Superior temporal gyrus (tissue), 1 donor: ENCODE data around the gene ZSWIM2.
"Not testable (repeated sequence)": the region's sequence is repeated elsewhere in the genome, so short reads cannot be mapped to it uniquely, and the experiment has no call there.

Experiments used
- DNase-seq: peaks from one replicate; pipeline ENCODE4 v3.0.0-alpha.2; 2016; ENCODE audit errors: extremely low spot score

The ZSWIM2 gene

DNA sequence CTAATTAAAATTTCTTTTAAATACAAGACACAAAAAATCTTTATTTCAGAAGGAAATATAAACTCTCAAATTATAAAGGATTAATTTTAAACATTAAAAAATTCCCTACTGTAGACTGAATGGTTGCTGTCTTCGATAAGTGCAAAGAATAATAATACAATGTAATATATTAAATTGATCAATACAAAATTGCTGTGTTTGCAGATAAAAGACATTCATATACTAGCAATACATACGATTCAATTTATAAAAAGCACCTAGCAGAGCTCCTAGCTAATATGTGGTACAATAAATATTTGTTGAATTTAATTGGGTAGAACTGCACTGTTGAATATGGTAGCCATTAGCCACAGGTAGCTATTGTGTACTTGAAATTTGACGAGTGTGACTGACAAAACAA, 6.6 kb downstream of the ZSWIM2 start:
- DNase-seq = no peak

DNA sequence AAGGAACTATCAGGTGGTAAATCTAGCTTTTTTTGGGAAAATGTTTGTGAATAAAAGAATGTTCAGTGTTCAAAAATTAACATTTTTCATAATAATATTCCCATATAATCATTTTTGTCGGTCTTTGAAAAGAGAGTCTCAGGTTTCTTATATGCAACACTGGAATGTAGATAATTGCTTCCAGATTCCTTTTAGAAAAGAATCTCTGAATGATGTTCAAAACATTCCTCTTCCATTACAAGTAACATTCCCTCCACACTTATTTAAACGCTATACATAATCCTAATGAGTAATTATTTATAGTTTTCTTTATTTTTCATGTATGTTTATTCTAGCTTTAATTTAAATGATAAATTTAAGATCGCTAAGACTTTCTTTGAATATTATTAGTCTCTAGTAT, 7.0 kb downstream of the ZSWIM2 start:
- DNase-seq = no peak

DNA sequence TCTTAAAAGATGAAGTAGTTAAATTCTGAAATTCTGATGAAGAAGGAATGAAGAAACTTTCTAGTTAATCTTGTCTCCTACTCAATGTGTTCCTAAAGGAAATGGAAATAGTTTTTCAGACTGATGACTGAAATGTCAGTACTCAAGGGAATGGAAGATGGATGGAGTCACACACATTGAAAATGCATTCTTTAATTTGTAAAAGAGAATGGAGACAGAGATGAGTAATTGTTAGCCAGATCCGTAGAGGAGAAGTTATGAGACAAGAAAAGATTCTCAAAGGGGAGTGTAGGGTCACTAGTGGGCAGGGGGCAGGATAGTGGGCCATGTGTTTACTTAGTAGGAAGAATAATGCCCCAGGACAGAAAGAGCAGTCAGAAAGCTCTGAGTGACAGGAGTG, 13.3 kb downstream of the ZSWIM2 start:
- no peak for DNase-seq

DNA sequence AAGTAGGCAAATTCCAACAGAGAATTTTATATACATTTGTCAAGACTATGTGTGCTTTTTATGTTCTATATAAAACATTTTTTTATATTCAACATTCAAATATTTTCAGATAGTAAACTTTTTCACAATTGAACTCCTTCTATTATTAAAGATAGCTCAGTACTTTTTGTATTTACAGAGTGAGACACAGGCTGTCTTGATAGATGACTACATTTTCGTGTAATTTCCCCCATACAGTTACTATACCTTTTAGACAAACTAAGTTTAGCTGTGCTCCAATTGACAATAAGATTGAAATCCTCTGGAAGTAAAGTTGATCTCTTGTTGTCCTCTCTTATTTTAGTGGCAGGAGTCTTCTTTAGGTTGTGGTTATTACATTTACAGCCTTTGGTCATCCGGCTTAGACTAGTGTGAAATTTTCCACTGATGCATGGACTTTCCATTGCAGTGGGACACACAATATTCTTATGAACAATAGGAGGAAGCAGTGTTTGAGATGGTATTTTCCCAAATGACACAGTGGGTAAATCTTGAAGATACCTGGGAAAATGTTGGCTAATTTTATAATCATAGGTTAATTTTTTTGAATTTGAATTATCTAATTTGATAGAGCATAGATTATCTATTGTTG, 21.0 kb downstream of the ZSWIM2 start:
- no peak for DNase-seq

DNA sequence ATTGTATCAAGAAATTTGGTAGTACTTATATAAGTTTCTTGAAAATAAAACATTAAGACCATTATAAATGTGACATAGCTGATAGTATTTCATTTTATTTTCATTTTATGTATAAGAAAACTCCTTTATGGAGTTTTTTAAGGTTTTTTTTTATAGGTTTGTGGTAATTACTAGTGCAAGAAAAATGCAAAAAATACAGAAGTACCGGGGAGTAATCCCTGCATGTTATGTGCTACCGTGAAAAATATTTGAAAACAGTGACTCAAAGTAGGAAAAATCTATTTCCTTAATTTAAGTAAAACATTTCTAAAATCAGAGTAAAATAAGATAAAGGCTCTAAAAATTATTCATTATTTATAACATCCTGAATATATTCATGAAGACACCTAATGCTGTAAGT, 21.6 kb downstream of the ZSWIM2 start:
- no peak for DNase-seq

DNA sequence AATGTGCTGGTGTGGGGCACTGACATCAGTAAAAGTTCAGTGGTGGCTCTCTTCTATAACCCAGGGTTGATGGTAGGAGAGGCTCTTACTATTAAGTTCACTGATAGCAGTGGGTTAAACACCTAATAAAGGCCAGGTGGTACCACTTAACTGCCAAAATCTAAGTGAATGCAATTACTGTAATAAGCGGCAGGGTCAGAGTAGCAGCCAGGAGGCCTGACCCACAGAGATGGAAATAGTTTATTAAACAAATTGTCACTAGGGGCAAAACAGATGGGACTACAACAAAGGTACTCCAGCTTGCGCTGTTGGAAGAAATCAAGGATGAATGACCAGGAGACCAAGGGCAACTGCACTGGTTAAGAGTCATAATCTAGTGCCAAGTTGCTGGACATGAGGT, 26.6 kb downstream of the ZSWIM2 start:
- DNase-seq = no peak

DNA sequence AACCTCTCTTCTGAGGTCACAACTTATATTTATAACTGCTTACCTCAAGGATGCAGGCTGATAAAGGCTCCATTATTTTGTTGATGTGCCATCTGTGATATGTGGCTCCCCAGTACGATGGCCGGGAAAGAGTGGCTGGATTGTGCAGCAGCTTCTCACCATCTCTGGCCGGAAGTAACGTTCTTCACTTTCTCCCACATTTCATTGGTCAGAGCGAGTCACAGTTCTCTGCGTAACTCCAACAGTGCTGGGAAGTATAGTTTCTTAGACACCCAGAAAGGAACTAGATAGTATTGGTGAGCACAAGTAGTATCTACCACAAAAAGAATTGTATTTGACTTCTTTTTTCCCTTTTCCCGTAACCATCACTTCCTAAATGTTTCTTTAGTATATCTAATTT, 28.7 kb downstream of the ZSWIM2 start:
- no peak for DNase-seq

DNA sequence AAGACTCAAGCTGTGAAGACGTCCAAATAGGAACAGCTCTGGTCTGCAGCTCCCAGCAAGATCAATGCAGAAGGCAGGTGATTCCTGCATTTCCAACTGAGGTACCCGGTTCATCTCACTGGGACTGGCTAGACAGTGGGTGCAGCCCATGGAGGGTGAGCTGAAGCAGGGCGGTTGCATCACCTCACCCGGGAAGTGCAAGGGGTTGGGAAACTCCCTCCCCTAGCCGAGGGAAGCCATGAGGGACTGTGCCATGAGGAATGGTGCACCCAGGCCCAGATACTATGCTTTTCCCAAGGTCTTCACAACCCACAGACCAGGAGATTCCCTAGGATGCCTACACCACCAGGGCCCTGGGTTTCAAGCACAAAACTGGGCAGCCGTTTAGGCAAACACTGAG, 37.2 kb downstream of the ZSWIM2 start:
- not testable (repeated sequence) for DNase-seq

DNA sequence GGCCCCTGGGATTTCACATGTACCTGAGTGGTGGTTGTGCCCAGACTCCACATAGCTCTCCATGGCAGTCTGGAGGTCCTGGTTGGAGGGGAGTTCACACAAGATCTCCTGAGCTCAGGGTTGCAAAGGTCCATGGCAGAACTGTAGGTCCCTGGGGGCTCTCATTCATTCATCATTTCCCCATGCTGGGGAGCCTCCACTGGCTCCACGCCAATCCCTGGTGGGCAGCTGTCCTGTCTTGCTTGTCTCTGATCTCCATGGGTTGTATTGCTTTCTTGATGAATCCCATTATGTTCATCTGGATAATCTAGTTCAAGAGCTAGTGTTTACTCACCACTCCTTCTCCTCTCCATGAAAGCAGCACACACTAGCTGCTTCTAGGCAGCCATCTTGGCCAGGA, 42.4 kb downstream of the ZSWIM2 start:
- DNase-seq = no peak

DNA sequence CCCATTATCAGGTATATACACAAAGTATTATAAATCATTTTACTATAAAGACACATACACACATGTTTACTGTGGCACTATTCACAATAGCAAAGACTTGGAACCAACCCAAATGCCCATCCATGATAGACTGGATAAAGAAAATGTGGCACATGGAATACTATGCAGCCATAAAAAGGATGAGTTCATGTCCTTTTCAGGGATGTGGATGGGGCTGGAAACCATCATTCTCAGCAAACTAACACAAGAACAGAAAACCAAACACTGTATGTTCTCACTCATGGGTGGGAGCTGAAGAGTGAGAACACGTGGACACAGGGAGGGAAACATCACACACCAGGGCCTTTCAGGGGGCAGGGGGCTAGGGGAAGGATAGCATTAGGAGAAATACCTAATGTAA, 50.4 kb downstream of the ZSWIM2 start:
- not testable (repeated sequence) for DNase-seq

DNA sequence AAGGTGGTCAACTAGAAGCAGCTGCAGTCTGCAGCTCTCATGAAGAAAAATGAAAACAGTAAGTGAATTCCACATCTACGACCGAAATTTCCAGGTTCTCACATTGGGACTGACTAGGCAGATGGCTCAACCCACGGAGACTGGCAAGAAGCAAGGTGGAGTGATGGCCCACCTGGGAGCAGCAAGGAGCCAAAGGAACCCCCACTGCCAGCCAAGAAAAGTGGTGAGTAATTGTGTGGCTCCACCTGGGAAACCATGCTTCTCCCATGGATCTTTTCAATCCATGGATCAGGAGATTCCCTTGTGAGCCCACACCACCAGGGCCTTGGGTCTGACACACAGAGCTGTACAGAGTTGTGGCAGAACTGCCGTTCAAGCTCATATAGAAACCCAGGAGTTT, 64.0 kb downstream of the ZSWIM2 start:
- no peak for DNase-seq

DNA sequence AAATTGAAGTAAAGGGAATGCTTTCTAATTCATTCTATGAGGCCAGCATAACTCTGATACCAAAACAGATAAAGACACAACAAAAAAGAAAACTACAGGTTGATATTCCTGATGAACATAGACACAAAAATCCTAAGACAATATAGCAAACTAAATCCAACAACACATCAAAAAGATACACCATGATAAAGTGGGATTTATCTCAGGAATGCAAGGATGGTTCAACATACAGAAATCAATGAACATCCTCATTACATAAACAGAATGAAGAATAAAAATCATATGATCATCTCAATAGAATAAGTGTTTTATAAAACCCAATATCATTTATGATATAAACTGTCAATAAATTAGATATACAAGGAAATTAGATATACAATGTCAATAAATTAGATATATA, 65.7 kb downstream of the ZSWIM2 start:
- DNase-seq = no peak

DNA sequence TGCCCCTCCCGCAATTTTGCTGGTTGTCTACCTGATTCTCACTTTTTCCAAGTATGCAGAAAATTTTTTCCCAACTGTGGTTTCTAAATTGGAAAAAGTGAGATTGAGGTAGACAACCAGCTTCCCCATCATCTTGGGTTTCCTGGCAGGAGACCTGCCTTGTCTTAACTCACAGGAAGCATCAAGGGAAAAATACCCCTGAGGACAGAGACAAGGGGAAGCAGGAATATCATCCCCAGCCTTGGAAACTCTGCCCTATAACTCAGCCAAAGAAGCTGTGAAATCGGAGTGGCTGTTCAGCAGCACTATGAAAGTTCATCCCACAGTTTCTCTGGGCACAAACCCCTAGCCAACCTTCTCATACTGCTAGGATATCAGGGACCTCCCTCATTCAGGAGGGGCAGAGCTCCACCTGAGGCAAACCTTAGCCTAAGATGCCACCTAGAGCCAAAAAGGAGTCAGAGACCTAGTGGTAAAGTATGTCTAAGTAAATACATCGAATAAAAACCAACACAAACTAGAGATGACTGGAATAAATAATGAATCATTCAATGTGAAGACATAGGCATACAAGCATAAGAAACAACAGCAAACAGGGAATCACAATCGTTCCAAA, 68.2 kb downstream of the ZSWIM2 start:
- no peak for DNase-seq
